RWPE2 (cell line): Measurements from ENCODE around the gene ACKR4.
A peak's percentile ranks its signal among the peaks of the same experiment; 100 is the strongest.

Source experiments
- ATAC-seq: fragments of 200-7000 bp; cut with Tn5 transposase; 3 replicates; pipeline ENCODE4 v1.9.1; 2021; ENCODE audit warnings: low read depth
- DNase-seq: peaks from one replicate; pipeline ENCODE4 v3.0.0-alpha.2; 2020; ENCODE audit warnings: low spot score
- H3K27ac ChIP-seq: fragments of 450-650 bp; 2 replicates; pipeline ENCODE4 v1.5.1; 2017; ENCODE audit warnings: mild to moderate bottlenecking; ENCODE audit not compliant: poor library complexity, severe bottlenecking
- H3K27me3 ChIP-seq: fragments of 250-450 bp; sonication (Bioruptor Pico); 2 replicates; pipeline ENCODE4 v1.5.1; 2021; ENCODE audit warnings: mild to moderate bottlenecking, moderate library complexity; ENCODE audit not compliant: insufficient read depth, poor library complexity, severe bottlenecking
- H3K36me3 ChIP-seq: fragments of 250-450 bp; sonication (Bioruptor Pico); 2 replicates; pipeline ENCODE4 v1.5.1; 2020; ENCODE audit warnings: low read depth, mild to moderate bottlenecking, moderate library complexity
- H3K4me1 ChIP-seq: fragments of 250-450 bp; sonication (Bioruptor Pico); 2 replicates; pipeline ENCODE4 v1.5.1; 2021; ENCODE audit warnings: mild to moderate bottlenecking, moderate library complexity; ENCODE audit not compliant: insufficient read depth, poor library complexity, severe bottlenecking
- H3K4me3 ChIP-seq: fragments of 250-450 bp; sonication (Bioruptor Pico); 2 replicates; pipeline ENCODE4 v1.5.1; 2021; ENCODE audit warnings: mild to moderate bottlenecking, moderate library complexity; ENCODE audit not compliant: severe bottlenecking
- H3K9me3 ChIP-seq: fragments of 250-450 bp; sonication (Bioruptor Pico); 2 replicates; pipeline ENCODE4 v1.5.1; 2021; ENCODE audit warnings: mild to moderate bottlenecking, moderate library complexity; ENCODE audit not compliant: severe bottlenecking
- TF ChIP-seq, protein P1 (sequence below): fragments of 450-650 bp; IDR thresholded peaks from one replicate; pipeline ENCODE4 v1.5.1; 2017; ENCODE audit warnings: mild to moderate bottlenecking, moderate library complexity; ENCODE audit not compliant: poor library complexity, severe bottlenecking

The ACKR4 gene

DNA sequence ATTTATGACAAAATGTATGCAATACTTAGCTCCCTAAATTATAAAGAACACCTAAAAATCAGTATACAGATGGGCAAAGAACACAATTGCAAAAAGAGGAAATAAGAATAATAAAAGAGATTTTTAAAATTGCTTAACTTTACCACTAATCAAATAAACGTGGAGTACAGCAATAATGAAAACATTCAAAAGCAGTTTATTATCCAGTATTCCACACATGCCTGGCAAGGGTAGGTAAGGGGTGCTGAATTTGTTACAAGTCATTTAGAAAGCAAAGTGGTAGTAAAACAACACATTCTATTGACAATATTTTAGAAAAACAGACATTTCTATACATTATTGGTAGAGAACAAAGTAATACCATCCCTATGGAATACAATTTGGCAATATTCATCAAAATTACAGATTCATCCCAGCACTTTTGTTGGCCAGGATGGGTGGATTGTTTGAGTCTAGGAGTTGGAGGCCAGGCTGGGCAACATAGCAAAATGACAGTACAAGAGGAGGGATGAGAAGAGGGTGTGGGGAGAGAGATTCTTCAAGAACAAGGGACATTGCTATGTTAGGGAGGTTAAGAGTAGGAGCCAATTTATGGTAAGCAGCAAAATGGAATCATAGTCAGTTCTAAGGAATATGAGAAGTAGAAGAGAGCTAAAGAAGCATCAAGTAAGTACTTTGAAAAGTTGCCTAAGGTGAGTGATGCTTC is 3.7 kb upstream of the ACKR4 start:
- peak overlapping the region; percentile 74 for H3K27ac ChIP-seq
- peaks cover 23% of the 10 kb centered on the region for H3K4me1 ChIP-seq
- ATAC-seq (peak; percentile 35), DNase-seq (no peak)
- TF ChIP-seq, protein P1, sequence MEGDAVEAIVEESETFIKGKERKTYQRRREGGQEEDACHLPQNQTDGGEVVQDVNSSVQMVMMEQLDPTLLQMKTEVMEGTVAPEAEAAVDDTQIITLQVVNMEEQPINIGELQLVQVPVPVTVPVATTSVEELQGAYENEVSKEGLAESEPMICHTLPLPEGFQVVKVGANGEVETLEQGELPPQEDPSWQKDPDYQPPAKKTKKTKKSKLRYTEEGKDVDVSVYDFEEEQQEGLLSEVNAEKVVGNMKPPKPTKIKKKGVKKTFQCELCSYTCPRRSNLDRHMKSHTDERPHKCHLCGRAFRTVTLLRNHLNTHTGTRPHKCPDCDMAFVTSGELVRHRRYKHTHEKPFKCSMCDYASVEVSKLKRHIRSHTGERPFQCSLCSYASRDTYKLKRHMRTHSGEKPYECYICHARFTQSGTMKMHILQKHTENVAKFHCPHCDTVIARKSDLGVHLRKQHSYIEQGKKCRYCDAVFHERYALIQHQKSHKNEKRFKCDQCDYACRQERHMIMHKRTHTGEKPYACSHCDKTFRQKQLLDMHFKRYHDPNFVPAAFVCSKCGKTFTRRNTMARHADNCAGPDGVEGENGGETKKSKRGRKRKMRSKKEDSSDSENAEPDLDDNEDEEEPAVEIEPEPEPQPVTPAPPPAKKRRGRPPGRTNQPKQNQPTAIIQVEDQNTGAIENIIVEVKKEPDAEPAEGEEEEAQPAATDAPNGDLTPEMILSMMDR, result no peak
- no peaks in the 10 kb centered on the region for H3K27me3 ChIP-seq
- H3K36me3 ChIP-seq, result peaks cover 10% of the 10 kb centered on the region
- H3K4me3 ChIP-seq, result no peak overlapping the region
- no peaks in the 10 kb centered on the region for H3K9me3 ChIP-seq

DNA sequence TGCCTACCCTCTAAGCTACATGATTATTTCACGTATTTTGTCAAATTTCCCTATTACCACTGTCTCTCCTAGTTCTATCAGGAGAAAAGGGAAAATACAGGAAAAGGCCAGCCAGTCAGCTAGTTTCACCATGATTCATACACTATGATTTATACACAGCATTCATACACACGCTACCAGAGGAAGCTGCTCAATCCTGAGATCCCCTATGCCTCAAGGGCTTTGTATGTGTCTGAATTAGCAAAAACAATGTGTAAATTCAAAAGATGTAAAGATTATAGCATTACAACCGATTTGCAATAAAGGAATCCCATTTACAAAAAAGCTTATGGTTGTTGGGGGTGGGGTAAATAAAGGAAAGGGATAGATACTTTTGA is 3.1 kb upstream of the ACKR4 start:
- Histone ChIP-seq H3K4me1 (peaks cover 23% of the 10 kb centered on the region), H3K27ac (peak overlapping the region; percentile 74), H3K9me3 (no peaks in the 10 kb centered on the region), H3K27me3 (no peaks in the 10 kb centered on the region), H3K4me3 (no peak overlapping the region), H3K36me3 (peaks cover 11% of the 10 kb centered on the region)
- ATAC-seq, result peak; percentile 98
- no peak for DNase-seq
- TF ChIP-seq, protein P1, result no peak

DNA sequence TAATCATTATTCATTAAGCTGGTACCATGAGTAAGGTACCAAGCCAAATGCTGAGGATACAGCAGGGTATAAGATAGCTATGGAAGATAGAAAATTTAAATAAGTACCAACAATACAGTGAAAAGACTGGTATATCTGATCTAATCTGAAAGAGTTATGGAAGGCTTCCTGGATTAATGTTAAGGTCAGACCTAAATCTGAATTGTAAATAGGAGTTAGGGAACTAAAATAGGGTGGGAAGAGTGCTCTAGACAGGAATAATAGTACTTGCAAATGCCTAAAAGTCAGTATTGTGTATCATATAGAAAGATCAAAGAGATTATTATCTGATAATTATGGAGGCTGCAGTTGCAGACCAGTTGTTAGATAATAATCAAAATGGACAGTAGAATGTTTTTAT is 2.6 kb upstream of the ACKR4 start:
- no peaks in the 10 kb centered on the region for H3K27me3 ChIP-seq
- peaks cover 11% of the 10 kb centered on the region for H3K36me3 ChIP-seq
- DNase-seq (no peak), ATAC-seq (no peak)
- H3K4me3 ChIP-seq, result no peak overlapping the region
- H3K9me3 ChIP-seq, result no peaks in the 10 kb centered on the region
- TF ChIP-seq, protein P1, result no peak
- H3K27ac ChIP-seq, result peak overlapping the region; percentile 74
- H3K4me1 ChIP-seq, result peaks cover 23% of the 10 kb centered on the region

DNA sequence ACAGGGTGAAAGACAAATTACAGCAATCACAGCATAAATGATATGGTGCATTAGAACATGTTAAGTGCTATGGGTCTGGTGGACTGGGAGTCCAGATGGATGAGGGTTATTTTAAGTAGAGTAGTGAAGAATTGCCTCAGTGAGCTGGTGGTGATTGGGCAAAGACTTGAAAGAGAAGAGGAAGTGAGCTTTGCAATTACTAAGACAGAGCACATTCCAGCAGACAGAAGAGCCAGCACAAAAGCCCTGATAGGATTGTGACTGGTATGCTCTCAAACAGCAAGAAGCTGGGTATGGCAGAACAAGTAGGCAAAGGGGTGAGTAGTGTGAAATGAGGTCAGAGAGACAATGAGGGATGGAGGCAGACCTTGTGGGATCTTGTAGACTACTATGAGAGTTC is 2.1 kb upstream of the ACKR4 start:
- Histone ChIP-seq H3K4me3 (no peak overlapping the region), H3K27me3 (no peaks in the 10 kb centered on the region), H3K9me3 (no peaks in the 10 kb centered on the region), H3K4me1 (peaks cover 23% of the 10 kb centered on the region), H3K27ac (peak overlapping the region; percentile 74), H3K36me3 (peaks cover 11% of the 10 kb centered on the region)
- TF ChIP-seq, protein P1, result no peak
- ATAC-seq (peak; percentile 41), DNase-seq (no peak)

DNA sequence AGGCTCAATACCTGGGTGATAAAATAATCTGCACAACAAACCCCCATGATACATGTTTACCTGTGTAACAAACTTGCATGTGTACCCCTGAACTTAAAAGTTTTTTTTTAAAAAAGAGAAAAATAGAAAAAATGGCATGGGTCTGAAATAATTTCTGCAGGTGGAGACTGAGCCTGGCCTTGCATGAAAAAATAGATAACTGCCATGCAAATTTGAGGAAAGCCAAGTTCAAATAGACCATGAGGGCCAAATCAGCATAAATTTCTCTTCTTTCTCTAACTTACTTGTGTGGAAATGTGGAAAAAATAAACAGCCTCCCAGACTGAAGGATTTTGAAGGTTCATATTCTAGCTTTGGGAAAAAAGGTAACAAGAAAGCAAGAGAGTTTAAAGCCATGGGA is 744 bp upstream of the ACKR4 start:
- Histone ChIP-seq H3K27me3 (no peaks in the 10 kb centered on the region), H3K36me3 (peaks cover 11% of the 10 kb centered on the region), H3K9me3 (no peaks in the 10 kb centered on the region), H3K4me1 (peaks cover 23% of the 10 kb centered on the region), H3K4me3 (no peak overlapping the region), H3K27ac (no peak overlapping the region)
- no peak for DNase-seq
- no peak for ATAC-seq
- TF ChIP-seq, protein P1, result no peak
